Bladder microvascular endothelial cell (primary cell): ENCODE data around the gene CHRNA4. TPM values are rescaled to one million over a fixed set of nuclear protein-coding genes. Genes with fewer than 3 reads are reported as not detected.

Experiments used
- total RNA-seq: library from RNA; depleted of rRNA; stranded (reverse); fragments of >200 nt; gene quantifications from 2 replicates; pipeline ENCODE4 v1.2.3, GENCODE V29; 2014

Gene CHRNA4
- total RNA-seq, result 0.06 TPM in 1 of 2 replicates, not detected in the other

DNA sequence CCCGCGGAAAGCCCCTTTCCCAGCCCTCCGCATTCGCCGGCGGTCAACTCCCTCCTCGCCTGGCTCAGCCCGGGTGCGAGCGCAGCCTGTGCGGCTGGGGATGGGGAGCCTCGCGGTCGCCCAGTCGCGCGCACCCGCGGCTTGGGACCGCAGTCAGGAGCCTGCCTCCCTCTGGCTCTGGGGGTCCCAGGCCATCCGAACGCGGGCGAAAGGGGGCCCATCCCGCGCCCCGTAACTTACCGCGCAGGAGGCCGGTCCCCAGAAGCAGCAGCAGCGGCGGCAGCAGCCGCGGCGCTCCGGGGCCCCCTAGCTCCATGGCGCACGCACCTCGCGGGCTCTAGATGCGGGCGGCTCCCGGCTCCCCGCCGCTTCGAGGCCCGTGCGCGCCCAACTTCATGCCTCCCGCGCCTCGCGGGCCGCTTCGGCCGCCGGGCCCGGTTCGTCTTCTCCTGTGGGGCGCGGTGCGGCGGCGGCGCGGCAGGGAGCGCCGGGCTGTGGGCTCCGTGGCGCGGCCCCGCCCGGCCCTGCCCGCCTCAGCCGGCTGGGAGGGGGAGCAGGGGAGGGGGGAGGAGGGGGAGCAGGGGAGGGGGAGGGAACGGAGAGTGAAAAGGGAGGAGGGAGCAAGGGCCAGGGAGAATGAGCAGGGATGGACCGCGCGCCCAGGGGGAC lies at the start of gene CHRNA4:
CHRNA4 (minus strand) TSS at position 500 of the 669 bp plus-strand sequence; CDS start at position 316, 184 bp downstream.

Other genes starting within 250 kb of the CHRNA4 start
- 15.1 and 28.6 TPM in 2 replicates for gene YTHDF1, start 145.2 kb downstream of the CHRNA4 start, total RNA-seq
- not detected in 2 replicates for gene BIRC7, start 125.4 kb downstream of the CHRNA4 start, total RNA-seq
- gene NKAIN4, start 106.9 kb downstream of the CHRNA4 start, total RNA-seq, result not detected in 2 replicates
- gene ARFGAP1, start 88.5 kb downstream of the CHRNA4 start, total RNA-seq, result 32.7 and 68.0 TPM in 2 replicates
- gene COL20A1, start 68.2 kb downstream of the CHRNA4 start, total RNA-seq, result not detected in 2 replicates
- not detected in 2 replicates for gene KCNQ2, start 111.3 kb upstream of the CHRNA4 start, total RNA-seq
- 0.49 and 27.1 TPM in 2 replicates for gene EEF1A2, start 137.7 kb upstream of the CHRNA4 start, total RNA-seq
- gene PPDPF, start 159.4 kb upstream of the CHRNA4 start, total RNA-seq, result 10.7 and 13.3 TPM in 2 replicates
- gene PTK6, start 176.0 kb upstream of the CHRNA4 start, total RNA-seq, result 0.13 TPM in 1 of 2 replicates, not detected in the other
- not detected in 2 replicates for gene SRMS, start 186.4 kb upstream of the CHRNA4 start, total RNA-seq
- 1.0 and 1.1 TPM in 2 replicates for gene FNDC11, start 192.8 kb upstream of the CHRNA4 start, total RNA-seq
- 52.6 and 101 TPM in 2 replicates for gene HELZ2, start 212.9 kb upstream of the CHRNA4 start, total RNA-seq